ENCODE measurements around the gene STX2.
"Not testable (repeated sequence)": the region's sequence is repeated elsewhere in the genome, so short reads cannot be mapped to it uniquely, and the experiment has no call there.

Gene STX2

GRCh38 chr12:130849561-130850417 is 10.7 kb upstream of the STX2 start:
- Mint-ChIP-seq H3K27ac (peak overlapping the region; percentile 74 to 96 (median 87)), H3K9me3 (no peaks in the 10 kb centered on the region), H3K4me3 (peak overlapping the region in 1 of 3 experiments; percentile 25), H3K27me3 (ENCODE audit: low read depth) (peaks cover 50% of the 10 kb centered on the region), H3K36me3 (ENCODE audit: low read depth) (no peaks in the 10 kb centered on the region), H3K4me1 (peaks cover 6% of the 10 kb centered on the region)
- no peak for TF ChIP-seq CTCF (IDR thresholded peaks at IDR 0.05; ENCODE audit: unreplicated experiment in 3 of 3)

- H3K36me3 Mint-ChIP-seq (ENCODE audit: low read depth); H3K9me3 Mint-ChIP-seq; H3K4me1 Mint-ChIP-seq; H3K4me3 Mint-ChIP-seq: not testable (repeated sequence)
- Mint-ChIP-seq H3K27ac (peak overlapping the region in 2 of 3 experiments; percentile 52 to 96), H3K27me3 (ENCODE audit: low read depth) (peaks cover 42% of the 10 kb centered on the region)
Observed at GRCh38 chr12:130848785-130849305, 9.8 kb upstream of the STX2 start.

GRCh38 chr12:130848105-130848504 is 9.1 kb upstream of the STX2 start:
- Mint-ChIP-seq H3K27ac (peak overlapping the region in 2 of 3 experiments; percentile 42 to 55), H3K27me3 (ENCODE audit: low read depth) (peaks cover 35% of the 10 kb centered on the region)
- H3K4me3 Mint-ChIP-seq, result not testable (repeated sequence)

GRCh38 chr12:130847112-130847511 is 8.1 kb upstream of the STX2 start:
- no peak for TF ChIP-seq CTCF (IDR thresholded peaks at IDR 0.05; ENCODE audit: unreplicated experiment in 3 of 3)
- peaks cover 6% of the 10 kb centered on the region for H3K4me1 Mint-ChIP-seq
- H3K27ac Mint-ChIP-seq, result peak overlapping the region in 2 of 3 experiments; percentile 35 to 72
- H3K9me3 Mint-ChIP-seq, result no peaks in the 10 kb centered on the region
- peaks cover 27% of the 10 kb centered on the region for H3K27me3 Mint-ChIP-seq (ENCODE audit: low read depth)
- H3K4me3 Mint-ChIP-seq, result no peak overlapping the region
- no peaks in the 10 kb centered on the region for H3K36me3 Mint-ChIP-seq (ENCODE audit: low read depth)

More at GRCh38 chr12:130848105-130848504, 9.1 kb upstream of the STX2 start:
- not testable (repeated sequence) for H3K36me3 Mint-ChIP-seq (ENCODE audit: low read depth); H3K4me1 Mint-ChIP-seq; H3K9me3 Mint-ChIP-seq

GRCh38 chr12:130846369-130846768 is 7.3 kb upstream of the STX2 start:
- H3K27ac Mint-ChIP-seq, result peak overlapping the region in 2 of 3 experiments; percentile 10 to 32
- no peak overlapping the region for H3K4me3 Mint-ChIP-seq
- no peaks in the 10 kb centered on the region for H3K9me3 Mint-ChIP-seq
- H3K36me3 Mint-ChIP-seq (ENCODE audit: low read depth), result no peaks in the 10 kb centered on the region
- H3K27me3 Mint-ChIP-seq (ENCODE audit: low read depth), result peaks cover 27% of the 10 kb centered on the region
- no peak for TF ChIP-seq CTCF (IDR thresholded peaks at IDR 0.05; ENCODE audit: unreplicated experiment in 3 of 3)
- peaks cover 6% of the 10 kb centered on the region for H3K4me1 Mint-ChIP-seq

GRCh38 chr12:130839770-130840404 is 837 bp upstream of the STX2 start:
- Mint-ChIP-seq H3K27ac (peak overlapping the region in 2 of 3 experiments; percentile 12 to 13), H3K4me1 (peaks cover 25% of the 10 kb centered on the region), H3K4me3 (peak overlapping the region; percentile 67 to 80 (median 78)), H3K9me3 (no peaks in the 10 kb centered on the region), H3K27me3 (ENCODE audit: low read depth) (peaks cover 8% of the 10 kb centered on the region), H3K36me3 (ENCODE audit: low read depth) (no peaks in the 10 kb centered on the region)
- TF ChIP-seq CTCF (IDR thresholded peaks at IDR 0.05; ENCODE audit: unreplicated experiment in 3 of 3), result no peak
